GM12864 (cell line): Measurements from ENCODE around the gene GABRR3.

ENCODE experiments used
- DNase-seq: peaks from one replicate; pipeline ENCODE4 v3.0.0-alpha.2; 2011; ENCODE audit warnings: low read depth
- H3K4me3 ChIP-seq: 2 replicates; pipeline ENCODE4 v1.5.1; 2011; ENCODE audit warnings: mild to moderate bottlenecking, low read depth, low read length, control low read depth
- TF ChIP-seq, protein P1 (sequence below): IDR thresholded peaks from 2 replicates; pipeline ENCODE4 v1.5.1; 2011; ENCODE audit warnings: low read depth, mild to moderate bottlenecking, moderate library complexity, low read length, control low read depth, inconsistent platforms; ENCODE audit errors: missing control alignments

The GABRR3 gene

DNA sequence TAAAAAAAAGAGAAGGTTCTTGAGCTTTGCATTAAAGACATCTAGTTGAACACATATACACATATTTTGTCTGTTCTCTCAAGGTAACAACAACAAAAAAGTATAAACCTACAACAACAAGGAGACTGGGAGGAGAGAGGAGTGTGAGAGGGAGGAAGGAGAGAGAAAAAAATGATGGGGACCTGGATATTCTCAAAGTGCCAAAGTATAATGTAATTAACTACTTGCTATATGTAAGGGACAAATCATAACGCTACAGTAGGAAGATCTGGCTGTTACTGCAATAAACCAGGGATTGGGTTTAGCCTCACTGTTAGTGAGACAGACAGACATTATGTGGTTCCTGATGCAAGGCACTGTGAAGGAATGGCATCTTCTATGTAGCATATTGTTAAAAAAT lies 14.2 kb upstream of the GABRR3 start:
- no peak for DNase-seq
- H3K4me3 ChIP-seq, result no peak overlapping the region
- TF ChIP-seq, protein P1, sequence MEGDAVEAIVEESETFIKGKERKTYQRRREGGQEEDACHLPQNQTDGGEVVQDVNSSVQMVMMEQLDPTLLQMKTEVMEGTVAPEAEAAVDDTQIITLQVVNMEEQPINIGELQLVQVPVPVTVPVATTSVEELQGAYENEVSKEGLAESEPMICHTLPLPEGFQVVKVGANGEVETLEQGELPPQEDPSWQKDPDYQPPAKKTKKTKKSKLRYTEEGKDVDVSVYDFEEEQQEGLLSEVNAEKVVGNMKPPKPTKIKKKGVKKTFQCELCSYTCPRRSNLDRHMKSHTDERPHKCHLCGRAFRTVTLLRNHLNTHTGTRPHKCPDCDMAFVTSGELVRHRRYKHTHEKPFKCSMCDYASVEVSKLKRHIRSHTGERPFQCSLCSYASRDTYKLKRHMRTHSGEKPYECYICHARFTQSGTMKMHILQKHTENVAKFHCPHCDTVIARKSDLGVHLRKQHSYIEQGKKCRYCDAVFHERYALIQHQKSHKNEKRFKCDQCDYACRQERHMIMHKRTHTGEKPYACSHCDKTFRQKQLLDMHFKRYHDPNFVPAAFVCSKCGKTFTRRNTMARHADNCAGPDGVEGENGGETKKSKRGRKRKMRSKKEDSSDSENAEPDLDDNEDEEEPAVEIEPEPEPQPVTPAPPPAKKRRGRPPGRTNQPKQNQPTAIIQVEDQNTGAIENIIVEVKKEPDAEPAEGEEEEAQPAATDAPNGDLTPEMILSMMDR, result no peak

DNA sequence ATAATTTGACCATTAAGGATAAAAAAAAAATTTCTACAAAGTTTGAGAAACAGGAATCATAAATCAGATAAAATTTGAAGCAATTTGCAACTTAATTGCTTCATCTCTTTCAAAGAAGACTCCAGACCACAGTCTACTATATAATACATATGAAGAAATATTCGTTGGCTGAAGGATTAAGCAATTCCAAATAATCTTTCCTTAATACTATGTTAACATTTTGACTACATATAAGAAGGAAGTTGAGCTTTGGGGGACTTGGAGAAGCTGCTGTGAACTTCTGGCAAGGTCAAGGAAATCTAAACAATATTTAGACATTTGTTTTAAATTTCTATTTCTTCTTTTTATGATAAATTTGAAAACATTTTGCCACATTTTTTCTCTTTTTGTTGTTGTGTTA lies 13.5 kb upstream of the GABRR3 start:
- DNase-seq, result no peak
- H3K4me3 ChIP-seq, result no peak overlapping the region

DNA sequence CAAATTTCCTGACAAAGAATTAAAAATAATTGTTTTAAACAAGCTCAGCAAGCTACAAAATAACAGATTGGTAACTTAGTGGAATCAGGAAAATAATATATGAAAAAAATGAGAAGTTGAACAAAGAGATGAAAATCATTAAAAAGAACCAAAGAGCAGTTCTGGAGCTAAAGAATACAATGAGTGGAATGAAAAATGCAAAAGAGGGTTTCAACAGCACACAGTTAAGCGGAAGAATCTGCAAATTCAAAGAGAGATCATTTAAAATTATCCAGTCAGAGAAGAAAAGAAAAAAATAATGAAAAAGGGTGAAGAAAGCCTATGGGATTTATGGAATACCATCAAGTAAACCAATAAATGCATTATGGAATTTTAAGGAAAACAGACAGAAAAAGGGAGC lies 6.2 kb upstream of the GABRR3 start:
- no peak overlapping the region for H3K4me3 ChIP-seq
- TF ChIP-seq, protein P1, result no peak
- DNase-seq, result no peak

More for the DNA sequence above, 13.5 kb upstream of the GABRR3 start:
- TF ChIP-seq, protein P1, result no peak

DNA sequence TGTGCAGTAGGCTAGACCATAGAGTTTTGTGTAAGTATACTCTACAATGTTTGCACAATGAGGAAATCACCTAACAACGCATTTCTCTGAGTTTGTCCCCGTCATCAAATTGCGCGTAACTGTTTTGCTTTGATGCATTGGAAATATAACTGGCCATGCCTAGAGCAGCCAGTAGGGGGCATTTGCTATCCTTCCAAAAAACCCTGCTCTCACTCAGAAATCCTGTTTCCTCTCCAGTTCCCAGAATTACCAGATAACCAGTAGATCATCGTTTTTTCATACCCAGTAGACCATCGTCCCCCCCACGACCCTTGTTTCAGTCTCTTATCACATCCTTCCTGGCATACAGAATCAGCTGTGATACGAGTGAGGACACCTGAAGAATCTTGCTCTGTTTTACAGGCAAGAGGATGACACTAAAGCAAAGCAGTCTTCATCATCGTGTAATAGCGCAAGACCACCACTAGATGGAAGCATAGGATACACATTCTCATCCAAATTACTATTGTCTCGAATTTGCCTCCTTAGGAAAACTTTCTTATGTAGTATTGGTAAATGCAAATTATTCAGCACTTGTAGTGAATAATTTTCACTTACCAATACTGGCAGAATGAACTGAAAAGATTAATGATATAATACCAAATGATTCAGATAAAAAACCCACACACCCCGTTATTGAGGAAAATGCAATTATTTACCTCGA lies 4.4 kb upstream of the GABRR3 start:
- TF ChIP-seq, protein P1, result peak; percentile 82
- H3K4me3 ChIP-seq, result peak overlapping the region; percentile 58
- peak; percentile 72 for DNase-seq

DNA sequence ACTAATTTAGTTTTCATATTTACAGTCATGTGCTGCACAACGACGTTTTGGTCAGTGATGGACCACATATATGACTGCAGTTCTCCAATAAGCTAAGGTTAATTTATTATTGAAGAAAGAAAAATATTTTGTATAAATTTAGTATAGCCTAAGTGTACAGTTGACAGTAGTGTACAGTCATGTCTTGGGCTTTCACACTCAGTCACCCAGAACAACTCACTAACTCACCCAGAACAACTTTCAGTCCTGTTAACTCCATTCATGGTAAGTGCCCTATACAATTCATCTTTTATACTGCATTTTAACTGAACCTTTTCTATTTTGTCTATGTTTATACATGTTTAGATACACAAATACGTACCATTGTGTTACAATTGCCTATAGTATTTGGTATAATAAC lies 3.8 kb upstream of the GABRR3 start:
- DNase-seq, result no peak
- TF ChIP-seq, protein P1, result no peak
- no peak overlapping the region; the same call in 1 of the 2 replicates for H3K4me3 ChIP-seq

DNA sequence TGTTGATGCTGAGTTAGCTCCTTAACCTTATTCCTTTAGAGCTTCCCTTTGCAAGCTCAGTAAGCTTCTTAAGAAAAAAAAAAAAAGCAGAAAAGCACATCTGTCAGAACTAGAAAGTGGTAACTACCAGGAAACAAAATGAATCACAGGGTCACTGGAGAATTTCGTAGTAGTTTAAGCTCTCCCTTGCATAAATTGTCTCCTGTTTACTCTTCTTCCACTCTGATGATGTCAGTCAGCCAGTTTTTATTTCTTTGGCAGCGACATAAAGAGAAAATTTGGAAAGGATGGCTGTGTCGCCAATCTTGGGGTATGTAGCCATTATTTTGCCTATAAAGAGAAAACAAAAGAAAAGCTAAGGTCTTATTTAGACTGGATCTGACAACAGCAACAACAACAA lies 3.2 kb upstream of the GABRR3 start:
- no peak overlapping the region for H3K4me3 ChIP-seq
- TF ChIP-seq, protein P1, result no peak
- DNase-seq, result no peak

DNA sequence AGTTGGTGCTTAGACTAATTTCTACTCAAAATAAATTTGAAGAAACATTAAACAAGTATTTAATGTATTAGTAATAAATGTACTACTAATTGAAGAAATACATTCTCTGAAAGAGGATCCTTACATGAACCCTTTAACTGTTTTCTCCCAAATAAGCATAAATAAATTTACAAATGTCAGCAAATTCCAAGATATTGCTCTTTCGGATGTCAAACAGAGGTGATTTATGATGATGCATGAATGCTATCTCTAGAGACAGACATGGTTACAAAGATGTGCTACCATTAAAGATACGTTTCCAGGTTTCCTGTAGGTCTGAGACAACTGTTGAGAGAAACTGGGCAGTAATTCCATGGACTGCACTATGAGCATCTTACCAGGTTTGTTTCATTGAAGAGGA lies 629 bp downstream of the GABRR3 start:
- H3K4me3 ChIP-seq, result no peak overlapping the region
- TF ChIP-seq, protein P1, result no peak

More for the DNA sequence above, 629 bp downstream of the GABRR3 start:
- DNase-seq, result no peak
